IPS-20b (cell line): ENCODE measurements around the gene LPA.
"Not testable (repeated sequence)": the region's sequence is repeated elsewhere in the genome, so short reads cannot be mapped to it uniquely, and the experiment has no call there.

Experiments
- H3K27ac ChIP-seq: one replicate; pipeline ENCODE4 v1.5.1; 2013; ENCODE audit warnings: low read length
- H3K27me3 ChIP-seq: 2 replicates; pipeline ENCODE4 v1.6.1; 2013; ENCODE audit warnings: mild to moderate bottlenecking, low read length, inconsistent platforms; ENCODE audit not compliant: insufficient read depth
- H3K36me3 ChIP-seq: 2 replicates; pipeline ENCODE4 v1.6.1; 2013; ENCODE audit warnings: low read depth, mild to moderate bottlenecking, inconsistent platforms, low read length, moderate library complexity; ENCODE audit not compliant: insufficient read depth
- H3K4me1 ChIP-seq: 2 replicates; pipeline ENCODE4 v1.6.1; 2013; ENCODE audit warnings: mild to moderate bottlenecking, control low read depth, inconsistent platforms, low read length, moderate library complexity; ENCODE audit not compliant: insufficient read depth
- H3K4me3 ChIP-seq: 2 replicates; pipeline ENCODE4 v1.5.1; 2013; ENCODE audit warnings: mild to moderate bottlenecking, low read length, inconsistent platforms
- H3K9ac ChIP-seq: 2 replicates; pipeline ENCODE4 v1.6.1; 2013; ENCODE audit warnings: low read depth, mild to moderate bottlenecking, inconsistent platforms, low read length, moderate library complexity
- H3K9me3 ChIP-seq: 2 replicates; pipeline ENCODE4 v1.6.1; 2013; ENCODE audit warnings: mild to moderate bottlenecking, low read depth, low read length, inconsistent platforms; ENCODE audit not compliant: insufficient read depth

Gene LPA

GRCh38 chr6:160664198-160664597, at the start of gene LPA:
Gene LPA (minus strand): TSS chr6:160664275. CDS start chr6:160664214, 61 bp downstream.
- H3K9ac ChIP-seq, H3K27ac ChIP-seq, H3K4me3 ChIP-seq, H3K36me3 ChIP-seq, H3K9me3 ChIP-seq, H3K27me3 ChIP-seq, H3K4me1 ChIP-seq: not testable (repeated sequence)

GRCh38 chr6:160708993-160709392, 44.9 kb upstream of the LPA start:
- not testable (repeated sequence) for H3K27me3 ChIP-seq, H3K9ac ChIP-seq, H3K36me3 ChIP-seq, H3K4me3 ChIP-seq, H3K27ac ChIP-seq, H3K9me3 ChIP-seq, H3K4me1 ChIP-seq

- H3K4me1 ChIP-seq, H3K36me3 ChIP-seq, H3K9ac ChIP-seq, H3K27ac ChIP-seq, H3K9me3 ChIP-seq, H3K4me3 ChIP-seq, H3K27me3 ChIP-seq: not testable (repeated sequence)
Observed at GRCh38 chr6:160704688-160705087, 40.6 kb upstream of the LPA start.

GRCh38 chr6:160701918-160702680, 38.0 kb upstream of the LPA start, which contains the start of gene PLG:
Gene PLG (plus strand): TSS chr6:160702244. CDS start chr6:160702305, 61 bp downstream.
- not testable (repeated sequence) for H3K36me3 ChIP-seq, H3K4me3 ChIP-seq, H3K27ac ChIP-seq, H3K4me1 ChIP-seq, H3K27me3 ChIP-seq, H3K9ac ChIP-seq, H3K9me3 ChIP-seq

GRCh38 chr6:160697826-160698225, 33.8 kb upstream of the LPA start:
- Histone ChIP-seq H3K36me3 (no peaks in the 10 kb centered on the region), H3K9ac (no peak overlapping the region), H3K4me1 (no peaks in the 10 kb centered on the region), H3K9me3 (no peaks in the 10 kb centered on the region; the same call in 1 of the 2 replicates), H3K27ac (no peak overlapping the region), H3K4me3 (no peak overlapping the region), H3K27me3 (no peaks in the 10 kb centered on the region)

- not testable (repeated sequence) for H3K9ac ChIP-seq, H3K4me1 ChIP-seq, H3K36me3 ChIP-seq, H3K9me3 ChIP-seq, H3K27ac ChIP-seq, H3K27me3 ChIP-seq, H3K4me3 ChIP-seq
Observed at GRCh38 chr6:160696884-160697283, 32.8 kb upstream of the LPA start.

GRCh38 chr6:160695622-160696021, 31.5 kb upstream of the LPA start:
- not testable (repeated sequence) for H3K4me3 ChIP-seq, H3K27ac ChIP-seq, H3K4me1 ChIP-seq, H3K9ac ChIP-seq, H3K27me3 ChIP-seq, H3K9me3 ChIP-seq, H3K36me3 ChIP-seq

- H3K4me3 ChIP-seq, H3K9me3 ChIP-seq, H3K36me3 ChIP-seq, H3K27me3 ChIP-seq, H3K4me1 ChIP-seq, H3K27ac ChIP-seq, H3K9ac ChIP-seq: not testable (repeated sequence)
Observed at GRCh38 chr6:160695025-160695424, 30.9 kb upstream of the LPA start.

GRCh38 chr6:160692369-160692959, 28.4 kb upstream of the LPA start:
- Histone ChIP-seq H3K27ac (no peak overlapping the region), H3K4me1 (no peaks in the 10 kb centered on the region), H3K4me3 (no peak overlapping the region), H3K9ac (no peak overlapping the region), H3K9me3 (no peaks in the 10 kb centered on the region; the same call in 1 of the 2 replicates), H3K27me3 (no peaks in the 10 kb centered on the region), H3K36me3 (no peaks in the 10 kb centered on the region)

- no peaks in the 10 kb centered on the region for H3K36me3 ChIP-seq
- H3K4me3 ChIP-seq = no peak overlapping the region
- H3K9me3 ChIP-seq = no peaks in the 10 kb centered on the region; the same call in 1 of the 2 replicates
- no peak overlapping the region for H3K27ac ChIP-seq
- H3K27me3 ChIP-seq = no peaks in the 10 kb centered on the region
- no peak overlapping the region for H3K9ac ChIP-seq
- no peaks in the 10 kb centered on the region for H3K4me1 ChIP-seq
Observed at GRCh38 chr6:160691617-160692016, 27.5 kb upstream of the LPA start.

- Histone ChIP-seq H3K9me3 (no peaks in the 10 kb centered on the region; the same call in 1 of the 2 replicates), H3K27me3 (no peaks in the 10 kb centered on the region), H3K9ac (no peak overlapping the region), H3K4me1 (no peaks in the 10 kb centered on the region), H3K4me3 (no peak overlapping the region), H3K36me3 (no peaks in the 10 kb centered on the region), H3K27ac (no peak overlapping the region)
Observed at GRCh38 chr6:160690458-160690857, 26.4 kb upstream of the LPA start.

- H3K27ac ChIP-seq = no peak overlapping the region
- H3K4me1 ChIP-seq = no peaks in the 10 kb centered on the region
- no peaks in the 10 kb centered on the region for H3K27me3 ChIP-seq
- H3K4me3 ChIP-seq = no peak overlapping the region
- H3K9me3 ChIP-seq = no peaks in the 10 kb centered on the region
- no peak overlapping the region for H3K9ac ChIP-seq
- H3K36me3 ChIP-seq = no peaks in the 10 kb centered on the region
Observed at GRCh38 chr6:160685762-160686450, 21.8 kb upstream of the LPA start.
